Hepatocyte (in vitro differentiated cells): ENCODE measurements around the gene HNRNPLL. TPM values are rescaled to one million over a fixed set of nuclear protein-coding genes. Genes with fewer than 3 reads are reported as not detected.

Experiments used
- DNase-seq: peaks from one replicate; pipeline ENCODE4 v3.0.0-alpha.2; 2016; ENCODE audit warnings: low spot score
- H2AFZ ChIP-seq: fragments of 200-600 bp; sonication (generic); 2 replicates; pipeline ENCODE4 v1.6.0; 2016; ENCODE audit warnings: antibody characterized with exemption, mild to moderate bottlenecking
- H3K27ac ChIP-seq: fragments of 200-600 bp; sonication (generic); 2 replicates; pipeline ENCODE4 v1.5.1; 2016; ENCODE audit warnings: mild to moderate bottlenecking
- H3K27me3 ChIP-seq: fragments of 200-600 bp; sonication (generic); 2 replicates; pipeline ENCODE4 v1.6.1; 2016
- H3K36me3 ChIP-seq: fragments of 200-600 bp; sonication (generic); replicated peaks from 2 replicates; pipeline ENCODE4 v1.5.1; 2016; ENCODE audit warnings: low read depth; ENCODE audit not compliant: insufficient read depth
- H3K4me1 ChIP-seq: fragments of 200-600 bp; sonication (generic); 2 replicates; pipeline ENCODE4 v1.5.1; 2016; ENCODE audit warnings: mild to moderate bottlenecking, moderate library complexity; ENCODE audit not compliant: insufficient read depth
- H3K4me2 ChIP-seq: fragments of 200-600 bp; sonication (generic); 2 replicates; pipeline ENCODE4 v1.6.0; 2016
- H3K4me3 ChIP-seq: fragments of 200-600 bp; sonication (generic); 2 replicates; pipeline ENCODE4 v1.5.1; 2016; ENCODE audit warnings: mild to moderate bottlenecking
- H3K79me2 ChIP-seq: fragments of 200-600 bp; sonication (generic); 2 replicates; pipeline ENCODE4 v1.6.0; 2017; ENCODE audit warnings: mild to moderate bottlenecking
- H3K9me2 ChIP-seq: fragments of 200-600 bp; sonication (generic); replicated peaks from 2 replicates; pipeline ENCODE4 v1.6.0; 2017; ENCODE audit warnings: mild to moderate bottlenecking; ENCODE audit not compliant: insufficient read depth
- H3K9me3 ChIP-seq: fragments of 200-600 bp; sonication (generic); 2 replicates; pipeline ENCODE4 v1.5.1; 2016; ENCODE audit warnings: low read depth, mild to moderate bottlenecking
- H4K20me1 ChIP-seq: fragments of 200-600 bp; sonication (generic); 2 replicates; pipeline ENCODE4 v1.6.0; 2016; ENCODE audit warnings: mild to moderate bottlenecking; ENCODE audit not compliant: insufficient read depth, poor library complexity, severe bottlenecking
- EZH2 ChIP-seq: fragments of 200-600 bp; sonication (generic); IDR thresholded peaks from 2 replicates; pipeline ENCODE4 v1.6.1; 2016; ENCODE audit warnings: antibody characterized with exemption, mild to moderate bottlenecking, borderline replicate concordance
- EZH2phosphoT487 ChIP-seq: fragments of 200-600 bp; sonication (generic); IDR thresholded peaks from one replicate; pipeline ENCODE4 v1.6.1; 2018; ENCODE audit warnings: antibody characterized with exemption, mild to moderate bottlenecking, low read depth, moderate library complexity; ENCODE audit not compliant: unreplicated experiment, severe bottlenecking
- WGBS: methylation state at CpG from one replicate; pipeline ENCODE4 v1.1.6; 2016; ENCODE audit warnings: low lambda C conversion rate; ENCODE audit errors: missing lambda C conversion rate; 5-methylcytosine and 5-hydroxymethylcytosine counted together
- polyA plus RNA-seq: library from polyadenylated mRNA; unstranded; fragments of >200 nt; fragmentation: Nextera tagmentation; extraction: Ambion mirVana; gene quantifications from 2 replicates; pipeline ENCODE4 v1.2.1, GENCODE V29; 2016
- total RNA-seq: library from RNA; depleted of rRNA; stranded (reverse); fragments of >200 nt; gene quantifications from 2 replicates; pipeline ENCODE4 v1.2.3, GENCODE V29; 2014
- TF ChIP-seq, protein P1 (sequence below): fragments of 200-600 bp; sonication (generic); IDR thresholded peaks from 2 replicates; pipeline ENCODE4 v1.5.1; 2016; ENCODE audit warnings: antibody characterized with exemption, mild to moderate bottlenecking; ENCODE audit not compliant: poor library complexity

Gene HNRNPLL
- total and polyA plus RNA-seq, 2 experiments from 2014 or later: 37.6 to 55.7 TPM

GRCh38 chr2:38553554-38553953 is 49.2 kb downstream of the HNRNPLL start:
- Histone ChIP-seq H3K27ac (no peak overlapping the region), H3K9me3 (no peaks in the 10 kb centered on the region), H3K27me3 (no peaks in the 10 kb centered on the region), H3K9me2 (no peaks in the 10 kb centered on the region), H4K20me1 (no peaks in the 10 kb centered on the region), H3K4me3 (no peak overlapping the region), H2AFZ (no peak overlapping the region), H3K4me2 (no peak overlapping the region), H3K36me3 (no peaks in the 10 kb centered on the region), H3K79me2 (no peaks in the 10 kb centered on the region), H3K4me1 (no peaks in the 10 kb centered on the region)
- TF ChIP-seq EZH2phosphoT487 (no peak), EZH2 (no peak)
- TF ChIP-seq, protein P1, sequence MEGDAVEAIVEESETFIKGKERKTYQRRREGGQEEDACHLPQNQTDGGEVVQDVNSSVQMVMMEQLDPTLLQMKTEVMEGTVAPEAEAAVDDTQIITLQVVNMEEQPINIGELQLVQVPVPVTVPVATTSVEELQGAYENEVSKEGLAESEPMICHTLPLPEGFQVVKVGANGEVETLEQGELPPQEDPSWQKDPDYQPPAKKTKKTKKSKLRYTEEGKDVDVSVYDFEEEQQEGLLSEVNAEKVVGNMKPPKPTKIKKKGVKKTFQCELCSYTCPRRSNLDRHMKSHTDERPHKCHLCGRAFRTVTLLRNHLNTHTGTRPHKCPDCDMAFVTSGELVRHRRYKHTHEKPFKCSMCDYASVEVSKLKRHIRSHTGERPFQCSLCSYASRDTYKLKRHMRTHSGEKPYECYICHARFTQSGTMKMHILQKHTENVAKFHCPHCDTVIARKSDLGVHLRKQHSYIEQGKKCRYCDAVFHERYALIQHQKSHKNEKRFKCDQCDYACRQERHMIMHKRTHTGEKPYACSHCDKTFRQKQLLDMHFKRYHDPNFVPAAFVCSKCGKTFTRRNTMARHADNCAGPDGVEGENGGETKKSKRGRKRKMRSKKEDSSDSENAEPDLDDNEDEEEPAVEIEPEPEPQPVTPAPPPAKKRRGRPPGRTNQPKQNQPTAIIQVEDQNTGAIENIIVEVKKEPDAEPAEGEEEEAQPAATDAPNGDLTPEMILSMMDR: no peak
- WGBS: 98% methylated on average over 2 of the region's 2 CpGs
- DNase-seq: no peak

GRCh38 chr2:38552259-38552658 is 50.5 kb downstream of the HNRNPLL start:
- no peaks in the 10 kb centered on the region for H3K79me2 ChIP-seq
- no peak overlapping the region for H2AFZ ChIP-seq
- H3K9me2 ChIP-seq: no peaks in the 10 kb centered on the region
- H3K4me1 ChIP-seq: no peaks in the 10 kb centered on the region
- H3K9me3 ChIP-seq: no peaks in the 10 kb centered on the region
- DNase-seq: no peak
- H3K27ac ChIP-seq: no peak overlapping the region
- H4K20me1 ChIP-seq: no peaks in the 10 kb centered on the region
- H3K4me3 ChIP-seq: no peak overlapping the region
- TF ChIP-seq EZH2phosphoT487 (no peak), EZH2 (no peak)
- TF ChIP-seq, protein P1: no peak
- H3K36me3 ChIP-seq: no peaks in the 10 kb centered on the region
- H3K27me3 ChIP-seq: no peaks in the 10 kb centered on the region
- no peak overlapping the region for H3K4me2 ChIP-seq
- 70% methylated on average over 2 of the region's 2 CpGs for WGBS

- H3K4me1 ChIP-seq: no peaks in the 10 kb centered on the region
- H3K9me2 ChIP-seq: no peaks in the 10 kb centered on the region
- H2AFZ ChIP-seq: no peak overlapping the region
- no peak for DNase-seq
- H3K36me3 ChIP-seq: no peaks in the 10 kb centered on the region
- no peak overlapping the region for H3K4me2 ChIP-seq
- WGBS: 93% methylated on average over 2 of the region's 2 CpGs
- H4K20me1 ChIP-seq: no peaks in the 10 kb centered on the region
- no peaks in the 10 kb centered on the region for H3K79me2 ChIP-seq
- H3K9me3 ChIP-seq: no peaks in the 10 kb centered on the region
- H3K4me3 ChIP-seq: no peak overlapping the region
- no peak for TF ChIP-seq EZH2phosphoT487
- H3K27ac ChIP-seq: no peak overlapping the region
- no peaks in the 10 kb centered on the region for H3K27me3 ChIP-seq
These were observed 51.0 kb downstream of the HNRNPLL start for GRCh38 chr2:38551746-38552145.

DNA sequence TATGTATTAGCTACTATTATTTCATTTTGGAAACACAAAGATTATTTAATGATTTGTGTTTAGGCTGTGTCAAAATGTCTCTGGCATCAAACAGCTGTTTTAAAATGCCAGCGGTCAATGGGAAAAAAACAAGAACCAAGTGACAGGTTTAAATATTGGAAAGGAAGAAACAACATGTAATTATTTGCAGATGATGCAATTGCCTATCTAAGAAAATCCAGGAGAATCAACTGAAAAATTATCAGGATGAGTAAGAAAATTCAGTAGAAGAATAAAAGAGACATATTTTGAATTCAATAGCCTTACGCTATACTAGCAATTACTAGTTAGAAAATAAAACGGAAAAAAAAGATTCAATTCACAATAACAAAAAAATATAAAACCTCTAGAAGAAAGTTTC is 51.6 kb downstream of the HNRNPLL start:
- 99% methylated on average over 3 of the region's 3 CpGs for WGBS

More for the DNA sequence above, 51.6 kb downstream of the HNRNPLL start:
- no peaks in the 10 kb centered on the region for H3K9me3 ChIP-seq
- no peaks in the 10 kb centered on the region for H3K27me3 ChIP-seq
- H3K36me3 ChIP-seq: no peaks in the 10 kb centered on the region
- no peak overlapping the region for H3K4me2 ChIP-seq
- no peak for DNase-seq
- H3K4me3 ChIP-seq: no peak overlapping the region
- TF ChIP-seq EZH2phosphoT487 (no peak), EZH2 (no peak)
- TF ChIP-seq, protein P1: no peak
- no peaks in the 10 kb centered on the region for H3K9me2 ChIP-seq
- no peaks in the 10 kb centered on the region for H3K4me1 ChIP-seq
- no peaks in the 10 kb centered on the region for H3K79me2 ChIP-seq
- H4K20me1 ChIP-seq: no peaks in the 10 kb centered on the region
- H2AFZ ChIP-seq: no peak overlapping the region
- no peak overlapping the region for H3K27ac ChIP-seq
